NCI-H524 (cell line): ENCODE data around the gene MIGA1.
"Not testable (repeated sequence)": the region's sequence is repeated elsewhere in the genome, so short reads cannot be mapped to it uniquely, and the experiment has no call there.

Experiments used
- DNase-seq, 2 experiments: peaks; one replicate each; lab custom pipeline; 2025; lab: John Stamatoyannopoulos, UW

The MIGA1 gene

GRCh38 chr1:77918918-77919317 is 139.5 kb downstream of the MIGA1 start:
- not testable (repeated sequence) for DNase-seq

GRCh38 chr1:77925518-77925917 is 146.1 kb downstream of the MIGA1 start:
- no peak for DNase-seq

- no peak for DNase-seq
These were observed 146.5 kb downstream of the MIGA1 start for GRCh38 chr1:77925956-77926355.

- no peak for DNase-seq
These were observed 147.3 kb downstream of the MIGA1 start for GRCh38 chr1:77926561-77927357.

GRCh38 chr1:77927414-77927813 is 148.0 kb downstream of the MIGA1 start:
- no peak for DNase-seq
